D721Med (cell line): Measurements from ENCODE around the gene SDR39U1.
"Not testable (repeated sequence)": the region's sequence is repeated elsewhere in the genome, so short reads cannot be mapped to it uniquely, and the experiment has no call there.

ENCODE experiments used
- DNase-seq: peaks from one replicate; pipeline ENCODE4 v3.0.0; 2011; ENCODE audit warnings: low spot score; ENCODE audit not compliant: insufficient read length
- FAIRE-seq: peaks from 2 replicates; lab custom pipeline; 2011; peaks lifted over from hg19 to GRCh38; lab: Jason Lieb, UNC
- CTCF ChIP-seq: IDR thresholded peaks from 2 replicates; pipeline ENCODE4 v1.5.1; 2012; ENCODE audit warnings: mild to moderate bottlenecking, control low read depth; ENCODE audit not compliant: insufficient read depth; ENCODE audit errors: missing control alignments

Gene SDR39U1

DNA sequence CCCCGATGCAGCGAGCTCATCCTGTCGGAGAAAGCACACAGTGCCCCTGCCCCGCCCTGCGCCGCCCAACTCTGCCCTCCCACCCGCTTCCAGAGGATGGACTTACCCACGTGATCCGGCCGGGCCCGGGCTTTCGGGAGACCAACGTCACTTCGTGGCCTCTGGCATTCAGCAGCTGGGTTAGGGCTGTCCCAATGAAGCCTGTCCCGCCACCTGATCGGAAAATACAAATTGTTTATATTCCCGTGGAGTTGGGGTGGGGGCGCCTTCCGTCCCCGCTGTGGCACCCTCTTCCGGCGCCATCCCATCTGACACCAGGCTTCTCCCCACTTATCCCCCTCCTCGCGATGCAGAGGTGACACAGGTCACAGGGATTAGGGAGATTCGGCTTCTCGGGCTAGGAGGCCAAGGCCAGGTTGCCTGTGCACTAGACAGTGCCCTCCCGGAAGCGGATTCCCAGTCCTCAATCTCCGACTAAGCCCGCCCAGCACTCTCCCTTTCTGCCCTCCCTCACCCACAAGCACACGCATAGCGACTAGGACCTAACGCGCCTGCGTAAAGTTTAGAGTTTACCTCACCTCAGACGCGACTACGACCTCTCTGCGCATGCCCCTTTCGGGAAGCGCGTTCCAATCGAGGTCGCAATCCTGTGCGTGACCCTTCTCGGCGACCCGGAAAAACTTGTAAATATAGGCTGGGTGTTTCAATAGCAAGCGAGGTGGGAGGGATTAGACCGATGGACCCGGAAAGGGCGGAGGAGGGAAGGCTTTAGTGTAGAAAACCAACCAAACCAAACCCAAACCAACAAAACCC, at the start of gene SDR39U1:
SDR39U1 (minus strand) TSS at position 537 of the 813 bp plus-strand sequence; CDS start at position 530, 7 bp downstream.
- FAIRE-seq = no peak
- no peak for TF ChIP-seq CTCF
- peak; percentile 91 for DNase-seq

DNA sequence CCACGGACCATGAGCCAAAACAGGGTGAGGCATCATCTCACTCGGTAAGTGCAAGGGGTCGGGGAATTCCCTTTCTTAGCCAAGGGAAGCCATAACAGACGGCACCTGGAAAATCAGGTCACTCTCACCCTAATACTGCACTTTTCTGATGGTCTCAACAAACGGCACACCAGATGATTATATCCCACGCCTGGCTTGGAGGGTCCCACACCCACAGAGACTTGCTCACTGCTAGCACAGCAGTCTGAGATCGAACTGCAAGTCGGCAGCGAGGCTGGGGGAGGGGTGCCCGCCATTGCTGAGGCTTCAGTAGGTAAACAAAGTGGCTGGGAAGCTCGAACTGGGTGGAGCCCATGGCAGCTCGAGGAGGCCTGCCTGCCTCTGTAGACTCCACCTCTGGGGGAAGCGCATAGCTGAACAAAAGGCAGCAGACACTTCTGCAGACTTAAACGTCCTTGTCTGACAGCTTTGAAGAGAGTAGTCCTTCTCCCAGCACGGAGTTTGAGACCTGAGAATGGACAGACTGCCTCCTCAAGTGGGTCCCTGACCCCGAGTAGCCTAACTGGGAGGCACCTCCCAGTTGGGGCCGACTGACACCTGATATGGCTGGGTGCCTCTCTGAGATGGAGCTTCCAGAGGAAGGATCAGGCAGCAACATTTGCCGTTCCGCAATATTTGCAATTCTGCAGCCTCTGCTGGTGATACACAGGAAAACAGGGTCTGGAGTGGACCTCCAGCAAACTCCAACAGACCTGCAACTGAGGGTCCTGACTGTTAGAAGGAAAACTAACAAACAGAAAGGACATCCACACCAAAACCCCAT, 49.2 kb upstream of the SDR39U1 start:
- not testable (repeated sequence) for FAIRE-seq, DNase-seq

DNA sequence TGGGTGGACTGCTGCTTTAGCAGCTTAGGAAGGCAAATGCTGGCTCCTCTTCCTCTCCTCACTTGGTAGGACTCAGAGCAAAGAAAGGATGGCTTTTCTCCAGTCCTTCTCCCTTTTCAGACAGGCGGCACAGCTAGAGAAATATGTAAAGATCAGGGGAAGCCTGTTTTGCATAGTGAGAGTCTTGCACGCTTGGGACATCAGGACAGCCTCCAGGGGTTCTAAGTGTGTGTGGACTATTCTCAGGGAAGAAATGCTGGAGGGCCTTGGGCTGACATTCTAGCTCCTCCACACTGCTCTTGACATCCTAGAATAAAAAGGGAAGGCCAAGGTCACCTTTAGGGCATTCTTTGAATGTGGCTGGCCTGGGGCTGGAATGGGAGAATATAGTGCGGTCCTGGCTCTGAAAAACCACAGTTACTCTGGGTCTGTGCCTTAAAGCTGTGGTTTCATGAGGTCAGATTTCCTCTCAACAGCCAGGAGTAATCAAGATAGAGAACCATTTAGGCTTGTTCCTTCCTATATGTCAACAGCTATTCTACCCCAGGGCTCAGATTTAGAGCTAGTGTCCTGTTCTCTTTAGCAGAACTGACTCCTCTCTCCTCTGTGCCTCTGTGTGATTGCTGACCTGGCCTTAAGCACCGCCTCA, 41.2 kb upstream of the SDR39U1 start:
- FAIRE-seq (no peak), DNase-seq (no peak)
- TF ChIP-seq CTCF = no peak

GRCh38 chr14:24482699-24483303, 40.2 kb upstream of the SDR39U1 start:
- not testable (repeated sequence) for FAIRE-seq

GRCh38 chr14:24481622-24482324, 39.2 kb upstream of the SDR39U1 start:
- TF ChIP-seq CTCF = peak; percentile 56
- DNase-seq = no peak
- FAIRE-seq = no peak

More at GRCh38 chr14:24482699-24483303, 40.2 kb upstream of the SDR39U1 start:
- DNase-seq = not testable (repeated sequence)

GRCh38 chr14:24479999-24480398, 37.4 kb upstream of the SDR39U1 start:
- FAIRE-seq, DNase-seq: not testable (repeated sequence)

- TF ChIP-seq CTCF = no peak
- FAIRE-seq = no peak
- no peak for DNase-seq
Observed at GRCh38 chr14:24475261-24475660, 32.7 kb upstream of the SDR39U1 start.

GRCh38 chr14:24473211-24473610, 30.6 kb upstream of the SDR39U1 start:
- TF ChIP-seq CTCF = no peak
- no peak for FAIRE-seq
- DNase-seq = no peak

DNA sequence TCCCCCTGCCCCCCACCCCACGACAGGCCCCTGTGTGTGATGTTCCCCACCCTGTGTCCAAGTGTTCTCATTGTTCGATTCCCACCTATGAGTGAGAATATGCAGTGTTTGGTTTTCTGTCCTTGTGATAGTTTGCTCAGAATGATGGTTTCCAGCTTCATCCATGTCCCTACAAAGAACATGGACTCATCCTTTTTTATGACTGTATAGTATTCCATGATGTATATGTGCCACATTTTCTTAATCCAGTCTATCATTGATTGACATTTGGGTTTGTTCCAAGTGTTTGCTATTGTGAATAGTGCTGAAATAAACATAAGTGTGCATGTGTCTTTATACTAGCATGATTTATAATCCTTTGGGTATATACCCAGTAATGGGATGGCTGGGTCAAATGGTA, 27.9 kb upstream of the SDR39U1 start:
- FAIRE-seq, DNase-seq: not testable (repeated sequence)
